ENCODE results near the gene MAGI2.

Gene MAGI2

DNA sequence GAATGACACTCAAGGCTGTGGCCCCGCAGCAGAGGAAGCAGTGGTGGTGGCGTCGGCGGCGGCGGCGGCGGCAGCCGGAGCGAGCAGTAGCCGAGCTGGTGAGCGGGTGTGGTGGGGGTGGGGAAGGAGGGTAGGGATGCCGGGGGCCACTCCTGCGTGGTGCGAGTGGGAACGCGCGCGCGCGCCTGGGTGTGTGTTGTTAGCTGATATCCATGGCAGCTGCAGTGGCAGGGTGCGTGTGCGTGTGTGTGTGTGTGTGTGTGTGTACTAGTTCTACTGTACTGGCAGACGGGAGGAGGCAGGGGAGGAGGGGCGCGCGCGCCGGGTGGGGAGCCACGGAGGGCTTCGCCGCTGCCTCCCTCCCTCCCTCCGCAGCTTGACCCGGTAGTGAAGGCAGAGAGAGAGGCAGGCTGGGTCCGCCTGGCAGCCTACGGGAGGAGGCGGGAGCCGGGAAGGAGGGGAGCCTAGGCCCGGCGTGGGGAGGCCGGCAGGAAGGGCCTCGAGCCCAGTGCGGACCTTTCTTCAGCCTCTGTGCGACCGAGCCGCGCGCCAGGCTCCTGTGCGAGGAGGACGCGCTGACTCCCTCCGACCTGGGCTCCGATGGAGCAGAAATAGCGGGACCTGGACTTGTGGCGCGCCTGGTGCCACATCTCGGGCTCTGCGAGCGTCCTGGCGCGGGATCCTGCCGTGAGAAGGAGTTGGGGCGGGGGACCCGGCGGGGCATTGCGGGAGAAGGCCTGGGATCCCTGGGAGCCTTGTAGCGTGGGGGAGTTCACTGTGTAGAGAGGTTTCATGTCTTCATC, at the start of gene MAGI2:
Gene MAGI2 (minus strand): TSS at position 110 of the 803 bp plus-strand sequence. CDS start 347 bp downstream, outside the sequence.
- TF ChIP-seq, protein P1, sequence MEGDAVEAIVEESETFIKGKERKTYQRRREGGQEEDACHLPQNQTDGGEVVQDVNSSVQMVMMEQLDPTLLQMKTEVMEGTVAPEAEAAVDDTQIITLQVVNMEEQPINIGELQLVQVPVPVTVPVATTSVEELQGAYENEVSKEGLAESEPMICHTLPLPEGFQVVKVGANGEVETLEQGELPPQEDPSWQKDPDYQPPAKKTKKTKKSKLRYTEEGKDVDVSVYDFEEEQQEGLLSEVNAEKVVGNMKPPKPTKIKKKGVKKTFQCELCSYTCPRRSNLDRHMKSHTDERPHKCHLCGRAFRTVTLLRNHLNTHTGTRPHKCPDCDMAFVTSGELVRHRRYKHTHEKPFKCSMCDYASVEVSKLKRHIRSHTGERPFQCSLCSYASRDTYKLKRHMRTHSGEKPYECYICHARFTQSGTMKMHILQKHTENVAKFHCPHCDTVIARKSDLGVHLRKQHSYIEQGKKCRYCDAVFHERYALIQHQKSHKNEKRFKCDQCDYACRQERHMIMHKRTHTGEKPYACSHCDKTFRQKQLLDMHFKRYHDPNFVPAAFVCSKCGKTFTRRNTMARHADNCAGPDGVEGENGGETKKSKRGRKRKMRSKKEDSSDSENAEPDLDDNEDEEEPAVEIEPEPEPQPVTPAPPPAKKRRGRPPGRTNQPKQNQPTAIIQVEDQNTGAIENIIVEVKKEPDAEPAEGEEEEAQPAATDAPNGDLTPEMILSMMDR (IDR thresholded peaks at IDR 0.05; ENCODE audit: low read depth, low read length), result no peak
- peak within 1 kb of the TSS; percentile 83 for H3K4me3 ChIP-seq (ENCODE audit: low read depth, low read length)

- TF ChIP-seq, protein P1 (IDR thresholded peaks at IDR 0.05; ENCODE audit: low read depth, low read length), result no peak; the same call in 1 of the 2 replicates
- no peak overlapping the region for H3K4me3 ChIP-seq (ENCODE audit: low read depth, low read length)
Measured at GRCh38 chr7:79502151-79502550, 48.7 kb upstream of the MAGI2 start.

DNA sequence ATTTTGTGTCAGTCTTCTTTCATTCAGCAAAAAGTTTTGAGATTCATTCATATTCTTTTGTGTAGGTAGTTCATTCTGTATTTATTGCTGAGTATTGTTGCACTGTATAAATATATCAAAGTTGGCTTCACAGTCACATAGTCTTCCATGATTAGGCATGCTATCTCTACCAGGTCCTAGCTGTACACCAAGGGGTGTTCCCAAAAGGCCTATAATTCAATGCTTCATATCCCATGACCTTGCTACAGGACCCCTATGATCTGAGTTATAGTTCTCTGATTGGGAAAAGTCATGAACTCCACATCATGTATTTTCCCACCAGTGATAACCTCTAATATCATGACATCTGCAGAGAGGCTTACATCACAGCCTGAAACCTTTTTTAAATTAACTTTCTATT, 47.3 kb upstream of the MAGI2 start:
- TF ChIP-seq, protein P1 (IDR thresholded peaks at IDR 0.05; ENCODE audit: low read depth, low read length), result no peak
- H3K4me3 ChIP-seq (ENCODE audit: low read depth, low read length), result no peak overlapping the region

- no peak overlapping the region for H3K4me3 ChIP-seq (ENCODE audit: low read depth, low read length)
- TF ChIP-seq, protein P1 (IDR thresholded peaks at IDR 0.05; ENCODE audit: low read depth, low read length), result no peak
Measured at GRCh38 chr7:79497728-79498127, 44.3 kb upstream of the MAGI2 start.

- TF ChIP-seq, protein P1 (IDR thresholded peaks at IDR 0.05; ENCODE audit: low read depth, low read length), result no peak
Measured at GRCh38 chr7:79495544-79496272, 42.2 kb upstream of the MAGI2 start.

GRCh38 chr7:79494046-79494445, 40.6 kb upstream of the MAGI2 start:
- H3K4me3 ChIP-seq (ENCODE audit: low read depth, low read length), result no peak overlapping the region
- TF ChIP-seq, protein P1 (IDR thresholded peaks at IDR 0.05; ENCODE audit: low read depth, low read length), result no peak

More at GRCh38 chr7:79495544-79496272, 42.2 kb upstream of the MAGI2 start:
- no peak overlapping the region for H3K4me3 ChIP-seq (ENCODE audit: low read depth, low read length)

DNA sequence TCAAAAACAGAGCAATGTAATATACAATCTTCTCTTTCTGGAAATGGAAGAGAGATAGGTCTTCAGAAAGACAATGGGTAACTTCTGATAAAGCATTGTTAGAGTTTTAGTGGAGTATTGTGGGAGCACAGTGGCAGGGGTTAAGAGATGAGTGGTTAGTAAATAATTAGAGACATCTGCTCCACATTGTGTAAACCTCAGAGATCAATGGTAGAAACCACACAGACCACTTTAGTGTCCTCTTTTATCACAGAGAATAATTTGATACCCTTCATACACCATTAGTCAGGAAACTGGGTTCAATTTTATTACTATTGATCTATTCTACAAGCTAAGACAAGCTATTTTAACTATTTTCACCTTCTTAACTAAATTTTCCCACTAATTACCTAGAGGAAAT, 35.9 kb upstream of the MAGI2 start:
- TF ChIP-seq, protein P1 (IDR thresholded peaks at IDR 0.05; ENCODE audit: low read depth, low read length), result no peak
- H3K4me3 ChIP-seq (ENCODE audit: low read depth, low read length), result no peak overlapping the region
